Type B pancreatic cell (in vitro differentiated cells): ENCODE results near the gene GPRASP1. TPM values are rescaled to one million over a fixed set of nuclear protein-coding genes. Genes with fewer than 3 reads are reported as not detected.
"Not testable (repeated sequence)": the region's sequence is repeated elsewhere in the genome, so short reads cannot be mapped to it uniquely, and the experiment has no call there.

Experiments
- DNase-seq: peaks from one replicate; pipeline ENCODE4 v3.0.0; 2021; ENCODE audit warnings: mixed read lengths; ENCODE audit not compliant: unreplicated experiment; ENCODE audit errors: extremely low spot score
- H3K27ac Mint-ChIP-seq: 2 replicates; pipeline ENCODE4 v1.8.0; 2021; ENCODE audit warnings: mild to moderate bottlenecking, mixed read lengths
- H3K27me3 Mint-ChIP-seq: 2 replicates; pipeline ENCODE4 v1.8.0; 2021; ENCODE audit warnings: mixed read lengths
- H3K36me3 Mint-ChIP-seq: 2 replicates; pipeline ENCODE4 v1.8.0; 2021; ENCODE audit warnings: mixed read lengths
- H3K4me1 Mint-ChIP-seq: one replicate; pipeline ENCODE4 v1.8.0; 2021; ENCODE audit warnings: mixed read lengths; ENCODE audit not compliant: unreplicated experiment
- H3K4me3 Mint-ChIP-seq: 2 replicates; pipeline ENCODE4 v1.8.0; 2021; ENCODE audit warnings: mild to moderate bottlenecking, mixed read lengths
- H3K9me3 Mint-ChIP-seq: 2 replicates; pipeline ENCODE4 v1.8.0; 2021; ENCODE audit warnings: mixed read lengths
- total RNA-seq: library from RNA; stranded (reverse); gene quantifications from 2 replicates; pipeline ENCODE4 v1.2.1, GENCODE V29; 2021; ENCODE audit warnings: low replicate concordance
- TF ChIP-seq, protein P1 (sequence below): fragments of 200-600 bp; sonication (generic); conservative IDR thresholded peaks from 2 replicates; pipeline ENCODE4 v1.5.0; 2021; ENCODE audit warnings: antibody characterized with exemption, mild to moderate bottlenecking

GPRASP1 gene
- total RNA-seq, 1 donor from 2014 or later: 8.3 TPM

DNA sequence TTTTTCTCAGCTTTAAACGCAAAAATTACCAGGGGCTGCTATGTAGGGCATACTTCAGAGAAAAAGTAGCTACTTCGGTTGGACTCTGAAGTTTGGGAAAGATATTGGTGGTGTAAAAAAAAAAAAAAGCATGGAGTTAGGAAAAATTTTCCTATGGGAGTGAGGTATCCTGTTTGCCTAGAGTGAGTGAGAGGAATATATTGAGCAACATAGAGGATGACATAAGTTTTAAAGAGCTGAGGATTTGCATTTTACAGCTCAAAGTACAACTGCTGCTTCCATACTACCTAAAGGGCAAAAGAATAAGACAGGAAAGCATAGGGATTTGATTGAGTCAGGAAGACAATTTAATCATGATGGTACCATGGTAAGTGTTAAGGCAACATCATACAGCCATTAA is 7.3 kb downstream of the GPRASP1 start:
- peaks cover 3% of the 10 kb centered on the region for H3K36me3 Mint-ChIP-seq

DNA sequence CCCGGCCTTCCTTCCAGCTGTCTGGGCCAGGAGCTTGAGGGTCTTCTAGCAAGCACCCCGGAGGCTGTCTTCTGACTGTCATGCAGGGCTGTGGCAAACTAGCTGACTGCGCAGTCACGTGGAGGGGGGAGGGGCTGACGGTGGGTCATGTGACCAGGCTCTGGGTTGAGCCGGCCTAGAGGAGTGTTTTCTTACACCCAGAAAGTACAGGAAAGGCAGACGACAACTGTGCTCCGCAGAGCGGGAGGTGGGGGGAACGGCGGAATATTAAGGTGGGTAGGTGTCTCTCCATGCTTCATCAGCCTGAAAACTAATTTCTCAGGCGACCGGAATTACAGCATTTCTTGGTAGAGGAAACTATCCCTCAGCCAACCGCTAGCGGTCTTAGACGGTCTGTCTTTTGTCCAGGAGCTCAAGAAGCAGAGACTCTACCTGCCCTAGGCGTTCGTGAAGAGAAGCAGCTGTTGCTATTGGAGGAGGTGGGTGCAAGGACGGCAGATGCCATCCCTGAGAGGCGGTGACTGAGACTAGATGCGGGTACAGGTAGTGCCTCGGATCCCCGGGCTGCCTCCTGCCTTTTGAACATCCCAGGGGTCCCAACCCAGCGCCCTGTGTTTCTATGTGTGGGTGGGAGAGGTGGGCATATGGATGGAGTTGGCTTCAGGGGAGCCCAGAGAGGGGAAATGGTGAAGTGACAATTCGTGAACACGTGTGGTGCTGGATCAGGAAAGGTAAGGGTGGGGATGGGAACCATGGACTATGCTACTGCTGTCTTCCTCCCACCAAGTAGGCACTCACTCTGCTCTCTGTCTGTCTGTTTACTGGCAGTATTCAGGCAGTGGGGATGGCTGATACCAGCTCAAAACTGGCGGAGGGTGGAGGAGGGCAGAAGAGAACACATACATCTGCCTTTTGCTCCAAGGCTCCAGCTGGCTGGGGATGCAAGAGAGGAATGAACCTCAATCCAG is 8.8 kb downstream of the GPRASP1 start:
- peaks cover 7% of the 10 kb centered on the region for H3K4me1 Mint-ChIP-seq
- H3K36me3 Mint-ChIP-seq: peaks cover 8% of the 10 kb centered on the region
- no peaks in the 10 kb centered on the region for H3K27me3 Mint-ChIP-seq
- TF ChIP-seq, protein P1, sequence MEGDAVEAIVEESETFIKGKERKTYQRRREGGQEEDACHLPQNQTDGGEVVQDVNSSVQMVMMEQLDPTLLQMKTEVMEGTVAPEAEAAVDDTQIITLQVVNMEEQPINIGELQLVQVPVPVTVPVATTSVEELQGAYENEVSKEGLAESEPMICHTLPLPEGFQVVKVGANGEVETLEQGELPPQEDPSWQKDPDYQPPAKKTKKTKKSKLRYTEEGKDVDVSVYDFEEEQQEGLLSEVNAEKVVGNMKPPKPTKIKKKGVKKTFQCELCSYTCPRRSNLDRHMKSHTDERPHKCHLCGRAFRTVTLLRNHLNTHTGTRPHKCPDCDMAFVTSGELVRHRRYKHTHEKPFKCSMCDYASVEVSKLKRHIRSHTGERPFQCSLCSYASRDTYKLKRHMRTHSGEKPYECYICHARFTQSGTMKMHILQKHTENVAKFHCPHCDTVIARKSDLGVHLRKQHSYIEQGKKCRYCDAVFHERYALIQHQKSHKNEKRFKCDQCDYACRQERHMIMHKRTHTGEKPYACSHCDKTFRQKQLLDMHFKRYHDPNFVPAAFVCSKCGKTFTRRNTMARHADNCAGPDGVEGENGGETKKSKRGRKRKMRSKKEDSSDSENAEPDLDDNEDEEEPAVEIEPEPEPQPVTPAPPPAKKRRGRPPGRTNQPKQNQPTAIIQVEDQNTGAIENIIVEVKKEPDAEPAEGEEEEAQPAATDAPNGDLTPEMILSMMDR: peak; percentile 31
- peak overlapping the region; percentile 90 for H3K4me3 Mint-ChIP-seq
- peak; percentile 80 for DNase-seq
- peaks cover 7% of the 10 kb centered on the region for H3K9me3 Mint-ChIP-seq
- H3K27ac Mint-ChIP-seq: peak overlapping the region; percentile 86

More for the DNA sequence above, 7.3 kb downstream of the GPRASP1 start:
- Mint-ChIP-seq H3K4me3 (peak overlapping the region; percentile 42), H3K27me3 (no peaks in the 10 kb centered on the region), H3K9me3 (peaks cover 7% of the 10 kb centered on the region), H3K27ac (no peak overlapping the region), H3K4me1 (peaks cover 7% of the 10 kb centered on the region)
- DNase-seq: no peak
- TF ChIP-seq, protein P1: no peak

DNA sequence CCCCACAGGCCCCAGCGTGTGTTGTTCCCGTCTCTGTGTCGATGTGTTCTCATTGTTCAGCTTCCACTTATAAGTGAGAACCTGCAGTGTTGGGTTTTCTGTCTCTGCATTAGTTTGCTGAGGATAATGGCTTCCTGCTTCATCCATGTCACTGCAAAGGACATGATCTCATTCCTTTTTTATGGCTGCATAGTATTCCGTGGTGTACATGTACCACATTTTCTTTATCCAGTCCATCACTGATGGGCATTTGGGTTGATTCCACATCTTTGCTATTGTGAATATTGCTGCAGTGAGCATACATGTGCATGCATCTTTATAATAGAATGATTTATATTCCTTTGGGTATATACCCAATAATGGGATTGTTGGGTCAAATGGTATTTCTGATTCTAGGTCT is 12.5 kb downstream of the GPRASP1 start:
- H3K36me3 Mint-ChIP-seq: peaks cover 14% of the 10 kb centered on the region
- not testable (repeated sequence) for H3K27ac Mint-ChIP-seq, DNase-seq, H3K4me3 Mint-ChIP-seq, H3K4me1 Mint-ChIP-seq, H3K27me3 Mint-ChIP-seq, H3K9me3 Mint-ChIP-seq

DNA sequence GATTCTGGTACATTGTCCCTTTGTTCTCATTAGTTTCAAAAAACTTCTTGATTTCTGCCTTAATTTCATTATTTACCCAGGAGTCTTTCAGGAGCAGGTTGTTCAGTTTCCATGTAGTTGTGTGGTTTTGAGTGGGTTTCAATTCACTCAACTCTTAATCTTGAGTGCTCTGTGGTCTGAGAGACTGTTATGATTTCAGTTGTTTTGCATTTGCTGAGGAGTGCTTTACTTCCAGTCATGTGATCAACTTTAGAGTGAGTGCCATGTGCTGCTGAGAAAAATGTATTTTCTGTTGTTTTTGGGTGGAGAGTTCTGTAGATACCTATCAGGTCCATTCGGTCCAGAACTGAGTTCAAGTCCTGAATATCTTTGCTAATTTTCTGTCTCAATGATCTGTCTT is 15.8 kb downstream of the GPRASP1 start:
- H3K9me3 Mint-ChIP-seq: peaks cover 12% of the 10 kb centered on the region
- peaks cover 14% of the 10 kb centered on the region for H3K36me3 Mint-ChIP-seq

DNA sequence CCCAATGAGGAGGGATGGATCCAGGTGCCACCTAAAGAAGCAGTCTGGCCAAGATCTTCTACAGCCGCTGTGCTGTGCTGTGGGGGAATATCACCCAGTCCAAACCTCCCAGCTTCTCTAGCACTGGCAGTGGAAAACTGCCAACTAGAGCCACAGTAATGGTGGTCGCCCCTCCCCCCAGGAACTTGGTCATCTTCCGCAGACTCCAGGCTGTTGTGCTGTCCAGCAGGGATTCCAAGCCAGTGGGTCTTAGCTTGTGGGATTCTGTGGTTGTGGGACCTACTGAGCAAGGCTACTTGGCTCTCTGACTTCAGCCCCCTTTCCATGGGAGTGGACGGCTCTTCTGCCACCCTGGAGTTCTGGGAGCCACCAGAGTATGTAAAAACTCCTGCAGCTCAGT is 18.2 kb downstream of the GPRASP1 start:
- H3K27ac Mint-ChIP-seq: no peak overlapping the region
- TF ChIP-seq, protein P1: no peak
- H3K4me3 Mint-ChIP-seq: no peak overlapping the region
- H3K9me3 Mint-ChIP-seq: peaks cover 5% of the 10 kb centered on the region
- H3K4me1 Mint-ChIP-seq: no peaks in the 10 kb centered on the region
- H3K27me3 Mint-ChIP-seq: no peaks in the 10 kb centered on the region
- H3K36me3 Mint-ChIP-seq: peaks cover 6% of the 10 kb centered on the region
- no peak for DNase-seq

More for the DNA sequence above, 15.8 kb downstream of the GPRASP1 start:
- H3K4me3 Mint-ChIP-seq, H3K27me3 Mint-ChIP-seq, H3K4me1 Mint-ChIP-seq, DNase-seq, H3K27ac Mint-ChIP-seq: not testable (repeated sequence)

DNA sequence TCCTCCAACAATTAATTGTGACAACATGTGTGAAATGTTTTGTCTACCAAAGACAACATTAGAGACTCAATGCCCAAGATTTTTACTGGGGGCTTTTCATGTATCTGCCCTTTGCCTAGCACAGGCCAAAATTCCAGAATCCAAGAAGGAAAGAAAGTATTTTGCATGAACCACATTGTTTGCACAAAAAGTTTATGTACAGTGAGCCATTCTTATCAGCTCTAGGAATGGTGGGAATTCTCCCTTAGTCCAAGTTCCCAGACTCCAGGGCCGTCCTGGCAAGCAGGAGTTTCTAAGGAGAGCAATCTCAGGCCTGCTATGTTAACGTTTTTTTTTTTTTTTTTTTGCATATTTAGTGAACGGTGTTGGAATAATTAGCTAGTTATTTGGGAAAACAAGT is 21.6 kb downstream of the GPRASP1 start:
- no peak overlapping the region for H3K27ac Mint-ChIP-seq
- H3K4me1 Mint-ChIP-seq: no peaks in the 10 kb centered on the region
- peaks cover 8% of the 10 kb centered on the region for H3K9me3 Mint-ChIP-seq
- H3K36me3 Mint-ChIP-seq: no peaks in the 10 kb centered on the region
- no peak overlapping the region for H3K4me3 Mint-ChIP-seq
- TF ChIP-seq, protein P1: no peak
- H3K27me3 Mint-ChIP-seq: no peaks in the 10 kb centered on the region
- DNase-seq: no peak

DNA sequence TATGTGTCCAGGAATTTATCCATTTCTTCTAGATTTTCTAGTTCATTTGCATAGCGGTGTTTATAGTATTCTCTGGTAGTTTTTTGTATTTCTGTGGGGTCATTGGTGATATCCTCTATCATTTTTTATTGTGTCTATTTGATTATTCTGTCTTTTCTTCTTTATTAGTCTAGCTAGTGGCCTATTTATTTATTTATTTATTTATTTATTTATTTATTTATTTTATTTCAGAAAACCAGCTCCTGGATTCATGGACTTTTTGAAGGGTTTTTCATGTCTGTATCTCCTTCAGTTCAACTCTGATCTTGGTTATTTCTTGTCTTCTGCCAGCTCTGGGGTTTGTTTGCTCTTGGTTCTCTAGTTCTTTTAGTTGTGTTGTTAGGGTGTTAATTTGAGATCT is 26.2 kb downstream of the GPRASP1 start:
- not testable (repeated sequence) for H3K9me3 Mint-ChIP-seq, H3K36me3 Mint-ChIP-seq, H3K27me3 Mint-ChIP-seq, H3K27ac Mint-ChIP-seq, H3K4me3 Mint-ChIP-seq, H3K4me1 Mint-ChIP-seq, DNase-seq
